Right lobe of liver (tissue), 4 donors: ENCODE data around the gene CPNE1.

ENCODE experiments used
- CTCF ChIP-seq, 4 donors: fragments of 200-600 bp in 3 of 4; fragments of 450-650 bp in 1 of 4; IDR thresholded peaks; one replicate each; pipeline versions ENCODE4 v1.5.1 to v1.8.0; 2016 to 2022; ENCODE audit warnings: antibody characterized with exemption in 4 of 4, mild to moderate bottlenecking in 2 of 4
- POLR2A ChIP-seq: fragments of 450-650 bp; IDR thresholded peaks from one replicate; pipeline ENCODE4 v1.6.1; 2017; ENCODE audit warnings: antibody characterized with exemption, mild to moderate bottlenecking
- donor health status: DM: no; HTN: no; CAD: no.
- donor health status: DM: no; HTN: no; CAD: no.
- donor health status: DM: no; HTN: yes; CAD: no.

- TF ChIP-seq CTCF (IDR thresholded peaks at IDR 0.05), result no peak
- no peak for TF ChIP-seq POLR2A
Observed at GRCh38 chr20:35708502-35708901, 43.8 kb upstream of the CPNE1 start.
